GM19463 (cell line): ENCODE measurements around the gene MEGF11.

Experiments used
- ATAC-seq: cut with Tn5 transposase; IDR thresholded peaks from one replicate; pipeline ENCODE4 v1.9.1; 2021; ENCODE audit warnings: mild to moderate bottlenecking, moderate library complexity; ENCODE audit not compliant: unreplicated experiment

The MEGF11 gene

DNA sequence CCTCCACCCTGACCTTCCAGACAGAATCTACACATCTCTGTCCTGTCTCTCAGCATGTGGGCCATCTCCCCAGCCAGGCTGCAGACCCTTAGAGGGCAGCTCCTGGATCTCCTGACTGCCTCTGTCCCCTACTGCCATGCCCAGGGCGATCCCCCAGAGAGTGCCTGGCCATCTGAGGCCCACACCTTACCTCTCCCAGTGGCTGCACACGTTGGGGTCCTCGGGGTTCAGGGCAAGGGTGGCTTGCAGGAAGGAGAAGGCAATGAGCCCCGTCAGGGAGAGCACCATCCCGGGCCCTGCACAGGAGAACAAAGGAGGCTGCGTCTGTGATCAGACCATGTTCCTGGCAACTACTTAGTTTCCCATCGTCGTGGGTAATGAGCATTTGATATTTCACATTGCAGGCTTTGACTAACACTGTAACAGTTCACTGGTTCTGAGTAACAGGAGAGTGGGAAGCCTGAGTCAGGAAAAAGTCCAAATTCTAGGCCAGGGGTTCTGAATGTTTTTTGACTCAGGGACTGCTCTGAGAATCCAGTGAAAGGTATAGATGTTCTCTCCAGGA is 125.4 kb downstream of the MEGF11 start:
- ATAC-seq, result no peak

DNA sequence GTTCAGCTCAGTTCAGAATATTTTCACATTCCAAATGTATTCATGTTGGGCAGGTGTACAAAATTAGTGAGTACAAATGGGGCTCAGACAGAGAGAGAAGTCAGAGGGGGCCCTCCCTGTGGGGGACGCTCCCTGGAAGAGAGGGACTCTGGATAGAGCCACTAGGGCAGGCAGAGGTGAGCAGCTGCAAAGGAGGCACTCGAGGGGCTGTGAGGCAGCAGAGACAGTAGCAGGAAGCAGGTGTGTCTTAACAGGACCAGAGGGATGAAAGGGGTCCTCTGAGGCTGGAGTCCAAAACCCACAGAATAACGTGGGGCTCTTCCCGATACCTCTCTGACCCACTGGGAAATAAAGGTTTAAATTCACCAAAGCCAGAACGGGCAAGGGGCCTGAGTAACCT is 127.1 kb downstream of the MEGF11 start:
- no peak for ATAC-seq

GRCh38 chr15:66126031-66126441 is 127.5 kb downstream of the MEGF11 start:
- ATAC-seq, result no peak

- ATAC-seq, result no peak
Observed at GRCh38 chr15:66124651-66125050, 128.9 kb downstream of the MEGF11 start.

DNA sequence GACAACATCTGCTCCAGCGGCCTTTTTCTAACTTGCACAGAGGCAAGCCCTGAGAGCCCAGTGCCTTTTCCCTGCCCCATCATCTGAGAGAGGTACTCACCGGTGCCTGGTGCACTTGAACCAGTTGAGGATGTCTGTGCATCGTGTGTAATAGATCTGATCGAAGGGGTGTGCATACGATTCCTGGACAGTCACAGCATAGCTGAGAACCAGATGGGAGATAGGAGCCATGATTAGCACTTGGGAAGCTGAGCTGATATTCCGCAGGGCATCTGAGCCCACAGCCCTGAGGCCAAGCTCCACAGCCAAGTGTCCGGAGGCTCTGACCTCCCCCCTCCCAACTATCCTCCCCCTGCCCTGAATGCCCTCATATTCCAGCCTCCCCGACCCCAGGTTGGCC is 129.8 kb downstream of the MEGF11 start:
- ATAC-seq, result no peak

DNA sequence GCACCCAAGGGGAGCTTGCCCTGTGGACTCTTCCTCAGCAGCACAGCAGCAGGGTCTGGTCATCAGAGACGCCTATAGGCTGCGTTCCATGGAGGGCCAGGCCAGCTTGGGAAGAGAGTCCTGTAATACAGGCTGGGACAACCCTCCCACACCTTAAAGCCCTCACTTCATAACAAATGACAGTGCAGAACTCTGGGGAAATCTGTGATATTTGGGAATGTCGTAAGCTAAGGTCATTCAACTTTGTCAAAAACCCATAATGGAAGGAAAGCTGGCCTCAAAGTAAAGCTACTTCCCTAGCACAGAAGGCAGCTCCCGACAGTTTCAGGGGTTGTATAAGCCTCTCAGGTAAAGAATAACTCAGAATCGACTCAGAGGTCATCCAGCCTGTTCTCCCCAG is 133.1 kb downstream of the MEGF11 start:
- ATAC-seq, result no peak

DNA sequence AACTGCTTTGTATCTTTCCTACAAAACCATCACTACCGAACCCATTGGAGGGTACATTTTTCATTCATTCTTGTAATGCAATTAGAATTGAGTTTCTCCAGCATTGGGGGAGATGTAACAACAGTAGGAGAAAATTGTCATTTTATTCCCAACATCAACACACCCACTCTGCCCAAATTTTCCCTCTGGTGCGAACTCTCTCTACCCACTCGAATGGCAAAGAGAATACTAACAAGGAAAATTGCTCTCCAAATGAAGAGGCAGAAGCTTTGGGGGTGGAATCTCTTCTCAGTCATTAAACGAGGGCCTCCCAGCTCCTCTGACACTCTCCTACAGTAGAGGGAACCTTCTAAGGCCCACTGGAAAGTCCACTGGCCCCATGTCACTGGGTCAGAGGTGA is 135.7 kb downstream of the MEGF11 start:
- ATAC-seq, result no peak

DNA sequence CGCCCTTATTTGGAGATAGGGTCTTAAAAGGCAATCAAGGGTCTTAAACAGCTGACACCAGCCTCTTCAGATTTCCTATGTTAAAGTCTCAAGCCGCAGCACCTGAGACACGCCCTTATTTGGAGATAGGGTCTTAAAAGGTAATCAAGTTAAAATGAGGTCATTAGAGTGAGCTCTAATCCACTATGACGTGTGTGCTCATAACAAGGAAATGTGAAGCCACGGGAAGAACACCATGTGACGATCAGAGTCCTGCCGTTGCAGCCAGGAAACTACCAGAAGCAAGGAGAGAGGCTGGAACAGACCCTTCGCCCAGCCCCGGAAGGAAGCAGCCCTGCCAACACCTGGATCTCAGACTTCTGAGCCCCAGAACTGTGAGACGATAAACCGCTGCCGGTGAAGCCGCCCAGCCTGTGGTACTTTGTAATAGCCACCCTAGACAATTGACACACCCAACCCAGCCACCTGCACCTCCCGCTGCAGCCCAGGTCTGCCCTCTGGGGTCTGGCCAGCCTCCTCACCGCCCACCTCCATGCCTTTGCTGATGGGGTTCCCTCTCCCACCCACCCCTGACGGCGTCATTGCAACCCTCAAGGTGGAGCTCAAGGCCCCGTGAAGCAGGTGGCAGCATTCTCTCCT is 137.9 kb downstream of the MEGF11 start:
- ATAC-seq, result no peak

DNA sequence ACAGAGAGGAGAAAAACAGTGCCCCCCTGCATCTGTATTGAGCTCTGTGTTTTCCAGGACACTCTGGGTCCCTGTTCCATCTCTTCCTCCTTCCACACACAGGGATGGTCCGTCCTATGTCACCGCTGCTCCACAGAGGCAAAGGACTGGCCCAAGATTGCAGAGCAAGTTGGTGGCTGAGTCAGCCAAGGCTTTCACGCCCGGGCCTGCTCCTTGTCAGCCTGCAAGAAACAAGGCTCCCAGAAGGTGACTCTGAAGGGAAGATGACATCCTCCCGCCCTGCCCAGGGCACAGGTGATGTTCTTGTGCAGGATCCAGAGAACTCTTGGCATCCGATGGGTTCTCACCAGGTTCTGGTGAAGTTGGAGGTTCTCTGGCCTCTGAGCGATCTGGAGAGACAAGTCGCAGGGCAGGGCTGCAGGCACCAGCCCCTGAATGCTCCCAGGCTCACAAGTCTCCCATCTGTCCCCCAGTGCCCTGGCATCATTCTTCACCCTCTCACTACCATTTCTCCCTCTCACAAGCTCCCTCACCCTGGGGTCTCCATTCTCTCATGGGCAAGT is 138.6 kb downstream of the MEGF11 start:
- ATAC-seq, result no peak

DNA sequence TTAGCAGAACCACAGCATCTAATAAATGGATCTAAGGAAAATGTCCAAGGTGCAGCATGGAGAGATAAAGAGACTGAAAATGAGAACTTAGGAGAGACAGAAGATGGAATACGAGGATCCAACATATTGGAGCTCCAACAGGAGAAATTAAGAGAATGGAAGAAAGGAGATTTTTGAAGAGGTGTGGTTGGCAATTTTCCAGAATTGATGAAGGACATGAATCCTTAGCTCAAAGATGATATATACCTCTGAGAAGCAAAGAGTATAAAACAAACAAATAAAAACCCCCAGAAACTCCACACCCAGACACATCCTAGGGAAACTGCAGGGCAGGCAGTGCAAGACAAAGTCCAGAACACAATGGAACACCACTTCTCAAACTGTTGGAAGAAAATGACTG is 141.2 kb downstream of the MEGF11 start:
- ATAC-seq, result no peak

- ATAC-seq, result no peak
Observed at GRCh38 chr15:66111363-66111762, 142.2 kb downstream of the MEGF11 start.

GRCh38 chr15:66110864-66111263 is 142.7 kb downstream of the MEGF11 start:
- no peak for ATAC-seq

DNA sequence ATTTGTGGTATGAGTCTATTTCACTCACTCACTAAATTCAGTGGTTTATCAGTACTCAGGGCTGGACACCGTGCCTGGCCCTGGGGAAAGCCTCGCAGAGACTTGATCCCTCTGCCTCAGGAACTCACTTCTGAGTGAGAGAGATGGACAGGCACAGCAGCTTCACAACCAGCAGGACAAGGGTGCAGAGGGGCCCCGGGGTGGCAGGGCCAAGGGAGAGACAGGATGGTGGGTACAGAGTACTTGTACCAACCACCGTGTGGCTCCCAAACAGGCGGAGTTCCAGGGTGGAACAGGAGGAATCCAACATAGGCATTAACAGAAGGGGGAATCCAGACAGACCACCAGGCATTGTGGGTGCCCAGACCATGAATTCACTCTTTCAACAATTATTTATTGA is 143.7 kb downstream of the MEGF11 start:
- no peak for ATAC-seq

GRCh38 chr15:66108483-66109265 is 144.9 kb downstream of the MEGF11 start:
- ATAC-seq, result no peak

- no peak for ATAC-seq
Observed at GRCh38 chr15:66107070-66107469, 146.5 kb downstream of the MEGF11 start.

DNA sequence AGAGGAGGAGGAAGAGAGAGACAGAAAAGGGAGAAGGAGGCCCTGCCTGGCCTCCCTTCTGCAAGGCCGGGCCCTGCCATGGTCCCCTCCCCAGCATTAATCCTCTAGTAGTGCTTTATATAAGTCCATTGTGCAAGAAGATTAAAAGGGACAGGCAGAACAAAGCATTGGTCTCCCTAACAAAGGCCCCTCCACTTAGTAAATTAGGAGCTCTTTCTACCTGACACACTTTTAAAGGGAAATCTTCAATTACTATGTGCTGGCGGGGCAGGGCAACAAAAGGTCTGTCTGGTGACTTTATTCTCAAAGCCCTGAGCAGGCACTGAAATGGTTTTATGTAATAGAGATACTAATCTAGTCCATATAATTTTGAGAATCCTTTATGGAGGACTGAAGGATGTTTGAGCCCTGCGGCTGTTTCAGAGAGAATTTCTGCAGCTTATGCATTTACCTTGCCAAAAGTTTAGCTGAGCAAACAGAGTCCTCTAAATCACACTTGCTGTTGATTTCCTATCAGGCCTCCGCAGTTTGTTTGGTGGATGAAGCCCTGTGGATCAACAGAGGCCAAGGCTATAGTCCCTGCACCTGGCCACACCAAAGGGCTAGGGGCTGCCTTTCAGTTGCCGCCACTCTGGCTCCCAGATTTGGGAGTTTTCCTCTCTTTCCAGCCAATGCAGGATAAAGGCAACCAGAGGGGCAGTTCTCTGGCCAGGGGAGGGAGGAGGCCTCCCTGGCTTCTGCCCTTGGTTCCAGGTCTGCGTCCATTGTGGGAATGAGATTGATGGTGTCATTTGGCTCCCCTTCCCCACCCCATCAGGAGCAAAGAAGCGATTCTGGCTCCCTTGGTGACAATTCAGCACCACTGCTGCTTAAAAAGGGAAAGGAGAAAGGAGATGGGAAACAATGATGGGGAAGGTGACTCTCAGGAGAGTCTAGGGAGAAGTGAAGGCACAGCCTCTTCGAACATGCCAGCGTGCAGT is 148.0 kb downstream of the MEGF11 start:
- ATAC-seq, result no peak

- ATAC-seq, result no peak
Observed at GRCh38 chr15:66103293-66103590, 150.3 kb downstream of the MEGF11 start.

DNA sequence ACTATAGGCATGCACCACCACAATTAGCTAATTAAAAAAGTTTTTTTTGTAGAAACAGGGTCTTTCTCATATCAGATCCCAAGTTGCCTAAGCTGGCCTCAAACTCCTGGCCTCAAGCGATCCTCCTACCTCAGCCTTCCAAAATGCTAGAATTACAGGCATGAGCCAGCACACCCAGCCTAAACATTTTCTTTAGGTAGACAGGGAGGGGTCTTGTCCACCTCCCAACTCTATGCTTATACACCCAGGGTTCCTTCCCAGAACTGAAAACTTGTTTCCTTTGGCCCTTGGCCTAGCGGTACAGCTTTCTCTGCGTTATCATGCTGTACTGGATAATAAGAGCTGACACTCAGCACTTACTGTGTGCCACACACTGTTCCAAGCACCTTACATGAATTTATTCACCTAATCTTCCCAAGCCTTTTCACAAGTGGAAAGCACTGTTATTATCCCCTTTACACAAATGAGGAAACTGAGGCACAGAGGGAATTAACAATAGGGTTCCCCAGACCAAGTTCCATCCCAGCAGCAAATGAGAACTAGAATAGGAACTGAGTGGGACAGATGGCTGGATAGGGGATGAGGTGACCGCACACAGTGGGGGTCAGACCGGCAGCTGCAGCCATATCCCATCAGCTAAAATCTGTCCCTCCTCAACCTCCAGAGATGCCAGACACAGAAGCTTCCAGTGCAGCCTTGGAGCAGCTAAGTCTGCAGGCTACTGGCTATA is 150.8 kb downstream of the MEGF11 start:
- no peak for ATAC-seq

GRCh38 chr15:66101715-66102395 is 151.7 kb downstream of the MEGF11 start:
- no peak for ATAC-seq

GRCh38 chr15:66100761-66101160 is 152.8 kb downstream of the MEGF11 start:
- ATAC-seq, result no peak
